Left ventricle myocardium inferior (tissue), 1 donor: ENCODE data around the gene CACNB4. TPM values are rescaled to one million over a fixed set of nuclear protein-coding genes. Genes with fewer than 3 reads are reported as not detected.

ENCODE experiments used
- DNase-seq: peaks from one replicate; pipeline ENCODE4 v3.0.0-alpha.2; 2020
- H3K27ac ChIP-seq: fragments of 200-600 bp; replicated peaks from 2 replicates; pipeline ENCODE4 v1.8.0; 2021
- H3K27me3 ChIP-seq: fragments of 200-600 bp; 2 replicates; pipeline ENCODE4 v1.8.0; 2021; ENCODE audit warnings: low read depth
- H3K36me3 ChIP-seq: fragments of 200-600 bp; 2 replicates; pipeline ENCODE4 v1.8.0; 2021
- H3K4me1 ChIP-seq: fragments of 200-600 bp; 2 replicates; pipeline ENCODE4 v1.8.0; 2021
- H3K4me3 ChIP-seq: fragments of 200-600 bp; 2 replicates; pipeline ENCODE4 v1.8.0; 2021; ENCODE audit warnings: mild to moderate bottlenecking, moderate library complexity
- H3K9me3 ChIP-seq: fragments of 200-600 bp; replicated peaks from 2 replicates; pipeline ENCODE4 v1.8.0; 2021
- CTCF ChIP-seq: fragments of 200-600 bp; IDR thresholded peaks from 2 replicates; pipeline ENCODE4 v1.8.0; 2021; ENCODE audit warnings: antibody characterized with exemption, mild to moderate bottlenecking, borderline replicate concordance
- intact Hi-C: fragments of 100-400 bp; cut with micrococcal nuclease; formaldehyde crosslinking; loops from one replicate; pipeline ENCODE4 v1.11.0; 2022
- total RNA-seq: library from RNA; stranded (reverse); fragmentation: NEBNext Ultra II Directional; extraction: Animal tissue kit (Norgen Biotek cat#: 25700); gene quantifications from one replicate; pipeline ENCODE4 v1.2.1, GENCODE V29; 2021
- donor health status: DM: no; HTN: yes; CAD: no; lungs with severe emphysema.

The CACNB4 gene
- total RNA-seq, 1 donor from 2014 or later, result 0.25 TPM

- Histone ChIP-seq H3K27me3 (no peaks in the 10 kb centered on the region), H3K9me3 (peaks cover 5% of the 10 kb centered on the region), H3K4me3 (no peak overlapping the region), H3K36me3 (no peaks in the 10 kb centered on the region), H3K27ac (no peak overlapping the region), H3K4me1 (peaks cover 2% of the 10 kb centered on the region)
- intact Hi-C loops, result no loop called here
- DNase-seq, result no peak
- TF ChIP-seq CTCF, result no peak
These were observed 146.0 kb downstream of the CACNB4 start for GRCh38 chr2:151952691-151953456.

GRCh38 chr2:151947813-151948165 lies 151.1 kb downstream of the CACNB4 start:
- H3K4me3 ChIP-seq, result peak overlapping the region; percentile 55
- intact Hi-C loops, result no loop called here
- no peak for DNase-seq
- H3K9me3 ChIP-seq, result peaks cover 13% of the 10 kb centered on the region
- H3K27me3 ChIP-seq, result no peaks in the 10 kb centered on the region
- TF ChIP-seq CTCF, result no peak
- H3K4me1 ChIP-seq, result peaks cover 11% of the 10 kb centered on the region
- H3K27ac ChIP-seq, result peak overlapping the region; percentile 37
- no peaks in the 10 kb centered on the region for H3K36me3 ChIP-seq

- H3K9me3 ChIP-seq, result peaks cover 19% of the 10 kb centered on the region
- H3K4me3 ChIP-seq, result peak overlapping the region; percentile 55
- TF ChIP-seq CTCF, result peak; percentile 72
- H3K4me1 ChIP-seq, result peaks cover 11% of the 10 kb centered on the region
- H3K27ac ChIP-seq, result peak overlapping the region; percentile 37
- intact Hi-C loops, result no loop called here
- no peaks in the 10 kb centered on the region for H3K36me3 ChIP-seq
- no peaks in the 10 kb centered on the region for H3K27me3 ChIP-seq
- no peak for DNase-seq
These were observed 151.7 kb downstream of the CACNB4 start for GRCh38 chr2:151946899-151947812.

GRCh38 chr2:151946250-151946884 lies 152.5 kb downstream of the CACNB4 start:
- Histone ChIP-seq H3K27ac (no peak overlapping the region), H3K9me3 (peaks cover 24% of the 10 kb centered on the region), H3K27me3 (no peaks in the 10 kb centered on the region), H3K4me1 (peaks cover 11% of the 10 kb centered on the region), H3K36me3 (no peaks in the 10 kb centered on the region), H3K4me3 (no peak overlapping the region)
- no peak for TF ChIP-seq CTCF
- intact Hi-C loops, result no loop called here
- DNase-seq, result no peak

GRCh38 chr2:151945602-151946001 lies 153.2 kb downstream of the CACNB4 start:
- Histone ChIP-seq H3K27me3 (no peaks in the 10 kb centered on the region), H3K36me3 (no peaks in the 10 kb centered on the region), H3K4me3 (no peak overlapping the region), H3K4me1 (peaks cover 11% of the 10 kb centered on the region), H3K27ac (no peak overlapping the region), H3K9me3 (peaks cover 23% of the 10 kb centered on the region)
- no peak for TF ChIP-seq CTCF
- no peak for DNase-seq
- intact Hi-C loops, result no loop called here
